Measurements from ENCODE around the gene ZNF195.
"Not testable (repeated sequence)": the region's sequence is repeated elsewhere in the genome, so short reads cannot be mapped to it uniquely, and the experiment has no call there.

ZNF195 gene

GRCh38 chr11:3347127-3347526, 31.8 kb downstream of the ZNF195 start:
- DNase-seq (ENCODE audit: low read depth in 3 of 3), result no peak

GRCh38 chr11:3346587-3346986, 32.4 kb downstream of the ZNF195 start:
- no peak for DNase-seq (ENCODE audit: low read depth in 3 of 3)

- DNase-seq (ENCODE audit: low read depth in 3 of 3), result no peak
Measured at GRCh38 chr11:3345736-3346135, 33.2 kb downstream of the ZNF195 start.

- no peak for DNase-seq (ENCODE audit: low read depth in 3 of 3)
Measured at GRCh38 chr11:3344327-3345174, 34.4 kb downstream of the ZNF195 start.

GRCh38 chr11:3342709-3343108, 36.2 kb downstream of the ZNF195 start:
- no peak for DNase-seq (ENCODE audit: low read depth in 3 of 3)

GRCh38 chr11:3341298-3341697, 37.6 kb downstream of the ZNF195 start:
- peak; percentile 43 to 56 (median 43) for DNase-seq (ENCODE audit: low read depth in 3 of 3)

GRCh38 chr11:3340025-3340424, 38.9 kb downstream of the ZNF195 start:
- no peak for DNase-seq (ENCODE audit: low read depth in 3 of 3)

- no peak for DNase-seq (ENCODE audit: low read depth in 3 of 3)
Measured at GRCh38 chr11:3339340-3339624, 39.7 kb downstream of the ZNF195 start.

- DNase-seq (ENCODE audit: low read depth in 3 of 3), result no peak
Measured at GRCh38 chr11:3338569-3339339, 40.2 kb downstream of the ZNF195 start.

GRCh38 chr11:3336420-3336819, 42.5 kb downstream of the ZNF195 start:
- DNase-seq (ENCODE audit: low read depth in 3 of 3), result not testable (repeated sequence)

GRCh38 chr11:3333157-3333556, 45.8 kb downstream of the ZNF195 start:
- DNase-seq (ENCODE audit: low read depth in 3 of 3), result not testable (repeated sequence)

- DNase-seq (ENCODE audit: low read depth in 3 of 3), result not testable (repeated sequence)
Measured at GRCh38 chr11:3331078-3331477, 47.9 kb downstream of the ZNF195 start.

GRCh38 chr11:3330064-3330463, 48.9 kb downstream of the ZNF195 start:
- DNase-seq (ENCODE audit: low read depth in 3 of 3), result not testable (repeated sequence)

GRCh38 chr11:3328503-3328902, 50.4 kb downstream of the ZNF195 start:
- not testable (repeated sequence) for DNase-seq (ENCODE audit: low read depth in 3 of 3)

GRCh38 chr11:3326450-3326849, 52.5 kb downstream of the ZNF195 start:
- DNase-seq (ENCODE audit: low read depth in 3 of 3), result not testable (repeated sequence)

GRCh38 chr11:3324724-3325123, 54.2 kb downstream of the ZNF195 start:
- DNase-seq (ENCODE audit: low read depth in 3 of 3), result not testable (repeated sequence)

Measured in stimulated activated CD4-positive, alpha-beta T cell treated with anti-CD3 and anti-CD28 coated beads, TNF-alpha, amount 100 ng/mL, for 48 hours (primary cell).